ENCODE results near the gene EHD1. TPM values are rescaled to one million over a fixed set of nuclear protein-coding genes. Genes with fewer than 3 reads are reported as not detected.
"Not testable (repeated sequence)": the region's sequence is repeated elsewhere in the genome, so short reads cannot be mapped to it uniquely, and the experiment has no call there.

The EHD1 gene
- total RNA-seq, 4 donors from 2014 or later, result 29.5 to 44.0 (median 31.8) TPM

DNA sequence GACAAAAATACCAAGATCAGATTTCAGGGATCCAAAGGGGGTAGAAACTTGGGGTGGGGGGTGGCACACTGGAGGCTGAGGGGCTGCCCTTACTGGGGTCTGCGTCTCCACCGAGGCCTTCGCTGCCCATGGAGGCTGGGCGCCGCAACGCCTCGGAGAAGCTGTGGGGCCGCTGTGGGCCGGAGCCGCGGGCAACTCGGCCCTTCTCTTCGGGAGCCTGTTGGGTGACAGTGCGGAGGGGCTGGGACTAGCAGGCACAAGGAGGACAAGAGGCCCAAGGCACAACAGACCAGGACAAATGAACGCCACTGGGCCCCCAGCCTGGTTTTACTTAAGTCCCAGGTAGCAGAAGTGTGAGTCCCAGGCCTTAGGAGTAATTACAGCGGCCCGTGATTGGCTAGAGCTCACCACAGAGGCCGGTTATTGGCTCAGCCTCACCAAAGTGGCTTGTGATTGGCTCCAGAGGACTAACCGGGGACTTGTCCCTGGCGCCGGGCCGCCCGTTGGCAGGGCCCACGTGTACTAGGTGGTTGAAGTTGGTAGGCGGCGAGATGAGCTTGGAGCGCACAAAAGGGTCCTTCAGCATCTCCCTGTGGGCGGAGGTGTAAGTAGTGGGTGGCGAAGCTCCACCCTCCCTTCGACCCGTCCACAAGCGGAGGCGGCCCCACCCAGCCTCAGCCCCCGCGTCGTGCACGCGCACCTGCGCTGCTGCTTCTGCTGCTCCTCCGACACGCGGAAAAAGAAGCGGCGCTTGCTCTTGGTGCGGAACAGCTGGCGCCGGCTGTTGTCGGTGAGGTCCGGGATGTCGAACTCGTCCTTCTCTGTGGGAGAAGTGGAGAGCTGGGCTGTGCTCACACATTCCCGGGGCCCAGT, 51.6 kb downstream of the EHD1 start:
- Histone ChIP-seq H3K4me3 (no peak overlapping the region), H3K9me3 (no peaks in the 10 kb centered on the region), H3K27me3 (no peaks in the 10 kb centered on the region), H3K36me3 (peaks cover 3 to 87% (median 14%) of the 10 kb centered on the region in 3 donors), H3K4me1 (no peaks in the 10 kb centered on the region), H3K27ac (no peak overlapping the region)
- intact Hi-C loops (cut with DNase I), result no loop called here
- no peak for TF ChIP-seq POLR2A (IDR thresholded peaks at IDR 0.05)
- TF ChIP-seq, protein P1, sequence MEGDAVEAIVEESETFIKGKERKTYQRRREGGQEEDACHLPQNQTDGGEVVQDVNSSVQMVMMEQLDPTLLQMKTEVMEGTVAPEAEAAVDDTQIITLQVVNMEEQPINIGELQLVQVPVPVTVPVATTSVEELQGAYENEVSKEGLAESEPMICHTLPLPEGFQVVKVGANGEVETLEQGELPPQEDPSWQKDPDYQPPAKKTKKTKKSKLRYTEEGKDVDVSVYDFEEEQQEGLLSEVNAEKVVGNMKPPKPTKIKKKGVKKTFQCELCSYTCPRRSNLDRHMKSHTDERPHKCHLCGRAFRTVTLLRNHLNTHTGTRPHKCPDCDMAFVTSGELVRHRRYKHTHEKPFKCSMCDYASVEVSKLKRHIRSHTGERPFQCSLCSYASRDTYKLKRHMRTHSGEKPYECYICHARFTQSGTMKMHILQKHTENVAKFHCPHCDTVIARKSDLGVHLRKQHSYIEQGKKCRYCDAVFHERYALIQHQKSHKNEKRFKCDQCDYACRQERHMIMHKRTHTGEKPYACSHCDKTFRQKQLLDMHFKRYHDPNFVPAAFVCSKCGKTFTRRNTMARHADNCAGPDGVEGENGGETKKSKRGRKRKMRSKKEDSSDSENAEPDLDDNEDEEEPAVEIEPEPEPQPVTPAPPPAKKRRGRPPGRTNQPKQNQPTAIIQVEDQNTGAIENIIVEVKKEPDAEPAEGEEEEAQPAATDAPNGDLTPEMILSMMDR (IDR thresholded peaks at IDR 0.05), result no peak
- WGBS, 2 donors, result 85 to 89% methylated on average over 12 to 16 of the region's 52 CpGs
- DNase-seq, result no peak

DNA sequence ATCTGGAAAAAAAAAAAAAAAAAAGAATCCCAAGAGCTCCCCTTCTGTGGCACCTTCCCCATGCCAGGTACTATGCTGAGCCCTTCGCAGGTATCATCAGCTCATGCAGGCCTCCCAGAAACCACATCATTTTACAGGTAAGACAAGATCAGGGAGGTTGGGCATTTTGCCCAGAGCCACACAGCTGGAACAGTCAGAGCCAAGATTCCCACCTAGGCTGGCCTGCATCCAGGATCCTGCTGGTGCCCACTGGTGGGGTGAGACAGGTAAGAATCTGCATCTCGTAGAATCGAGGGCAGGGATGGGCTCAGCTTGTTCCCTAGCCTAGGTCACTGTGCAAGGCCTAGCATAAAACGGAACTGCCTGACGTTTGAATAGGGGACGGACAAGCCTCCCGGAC, 52.4 kb downstream of the EHD1 start:
- H3K4me1 ChIP-seq, result no peaks in the 10 kb centered on the region
- H3K27me3 ChIP-seq, result no peaks in the 10 kb centered on the region
- H3K27ac ChIP-seq, result no peak overlapping the region
- H3K4me3 ChIP-seq, result no peak overlapping the region
- no peak for DNase-seq
- no peaks in the 10 kb centered on the region for H3K9me3 ChIP-seq
- WGBS, 2 donors, result 67 to 100% methylated on average over 1 to 3 of the region's 7 CpGs
- no peak for TF ChIP-seq POLR2A (IDR thresholded peaks at IDR 0.05)
- TF ChIP-seq, protein P1 (IDR thresholded peaks at IDR 0.05), result no peak
- intact Hi-C loops (cut with DNase I), result no loop called here
- peaks cover 3 to 79% (median 14%) of the 10 kb centered on the region in 3 donors for H3K36me3 ChIP-seq

DNA sequence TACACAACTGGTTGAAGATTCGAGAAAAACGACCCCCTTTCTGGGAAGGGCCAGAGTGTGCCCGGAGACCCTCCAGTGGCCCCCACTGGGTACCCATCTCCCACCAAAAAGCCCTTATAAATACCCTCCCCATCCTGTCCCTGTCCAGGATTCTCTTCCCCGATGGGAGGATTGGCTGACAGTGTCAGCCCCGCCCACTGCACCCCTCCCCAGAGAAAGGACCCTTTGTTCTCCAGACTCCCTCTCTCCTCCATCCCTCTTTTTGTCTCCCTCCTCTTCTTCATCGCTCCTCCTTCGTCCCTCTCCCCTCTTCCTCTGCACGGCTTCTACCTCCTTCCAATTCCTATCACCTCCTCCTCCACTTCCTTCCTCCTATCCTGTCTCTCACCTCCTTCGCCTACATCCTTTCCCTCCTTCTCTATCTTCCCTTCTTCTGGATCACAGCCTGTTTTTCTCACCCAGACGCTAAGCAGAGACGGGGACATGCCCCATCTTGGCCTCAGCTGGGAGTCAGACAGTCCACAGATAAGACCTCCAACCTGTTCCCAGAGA, 54.8 kb downstream of the EHD1 start:
- no peak for DNase-seq
- intact Hi-C loops (cut with DNase I), result no loop called here
- WGBS, 2 donors, result 77% methylated on average over 9 to 11 of the region's 11 CpGs
- Histone ChIP-seq H3K27me3 (no peaks in the 10 kb centered on the region), H3K4me1 (no peaks in the 10 kb centered on the region), H3K36me3 (peaks cover 0 to 55% (median 3%) of the 10 kb centered on the region in 3 donors), H3K4me3 (no peak overlapping the region), H3K27ac (no peak overlapping the region), H3K9me3 (no peaks in the 10 kb centered on the region)
- TF ChIP-seq, protein P1 (IDR thresholded peaks at IDR 0.05), result no peak
- no peak for TF ChIP-seq POLR2A (IDR thresholded peaks at IDR 0.05)

DNA sequence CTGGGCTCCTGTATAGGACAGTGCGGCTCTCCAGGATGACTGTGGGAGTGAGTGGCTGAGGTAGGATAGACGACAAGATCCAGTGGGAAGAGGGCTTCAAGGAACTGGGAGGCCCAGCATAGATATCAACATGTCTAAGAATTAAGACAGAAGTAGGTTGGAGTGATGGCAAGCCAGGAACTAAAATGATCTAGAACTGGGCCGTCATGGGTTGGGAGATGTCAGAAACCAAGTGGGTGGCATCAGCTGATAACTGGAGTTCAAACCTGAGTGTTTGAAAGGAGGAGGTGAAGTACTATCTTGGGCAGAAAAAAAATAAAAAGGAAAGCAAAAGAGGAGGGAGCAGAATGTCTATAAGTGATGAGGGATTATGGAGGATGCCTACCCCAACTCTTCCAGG, 60.9 kb downstream of the EHD1 start:
- DNase-seq, result no peak
- intact Hi-C loops (cut with DNase I), result no loop called here
- WGBS, 2 donors, result 74 to 76% methylated on average over 3 of the region's 3 CpGs
- Histone ChIP-seq H3K9me3 (no peaks in the 10 kb centered on the region), H3K27me3 (no peaks in the 10 kb centered on the region), H3K36me3 (no peaks in the 10 kb centered on the region), H3K27ac (no peak overlapping the region), H3K4me1 (no peaks in the 10 kb centered on the region), H3K4me3 (no peak overlapping the region)
- no peak for TF ChIP-seq POLR2A (IDR thresholded peaks at IDR 0.05)
- TF ChIP-seq, protein P1 (IDR thresholded peaks at IDR 0.05), result no peak

DNA sequence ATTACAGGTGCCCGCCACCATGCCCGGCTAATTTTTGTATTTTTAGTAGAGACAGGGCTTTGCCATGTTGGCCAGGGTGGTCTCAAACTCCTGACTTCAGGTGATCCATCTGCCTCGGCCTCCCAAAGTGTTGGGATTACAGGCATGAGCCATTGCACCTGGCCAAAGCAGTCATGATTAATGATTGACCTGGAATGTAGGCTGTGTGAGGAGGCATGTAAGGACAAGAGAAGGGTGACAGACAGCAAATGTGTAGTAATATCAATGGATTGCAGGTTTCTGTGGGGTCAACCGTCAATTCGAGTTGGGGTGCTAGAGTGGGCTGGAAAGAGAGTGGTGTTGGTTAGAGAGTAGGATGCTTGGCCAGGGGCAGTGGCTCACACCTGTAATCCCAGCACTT, 63.0 kb downstream of the EHD1 start:
- DNase-seq; H3K4me3 ChIP-seq; H3K9me3 ChIP-seq; H3K27me3 ChIP-seq; H3K4me1 ChIP-seq; H3K36me3 ChIP-seq; intact Hi-C loops (cut with DNase I); H3K27ac ChIP-seq: not testable (repeated sequence)
- WGBS, 2 donors, result 75 to 90% methylated on average over 2 to 5 of the region's 5 CpGs

All from esophagus squamous epithelium (tissue), 5 donors.